ENCODE data around the gene HERPUD1. TPM values are rescaled to one million over a fixed set of nuclear protein-coding genes. Genes with fewer than 3 reads are reported as not detected.
"Not testable (repeated sequence)": the region's sequence is repeated elsewhere in the genome, so short reads cannot be mapped to it uniquely, and the experiment has no call there.

HERPUD1 gene
- total RNA-seq, 1 donor from 2014 or later, result 42.1 TPM

- H3K4me3 ChIP-seq (ENCODE audit: low read depth, low read length), result no peak overlapping the region
- no peak for TF ChIP-seq CTCF (conservative IDR thresholded peaks at IDR 0.05; ENCODE audit: low read depth, low read length)
- no peak for DNase-seq (ENCODE audit: low read depth)
Measured at GRCh38 chr16:56967733-56968132, 35.8 kb downstream of the HERPUD1 start.

- TF ChIP-seq CTCF (conservative IDR thresholded peaks at IDR 0.05; ENCODE audit: low read depth, low read length), result no peak
Measured at GRCh38 chr16:56969769-56970168, 37.8 kb downstream of the HERPUD1 start.

GRCh38 chr16:56970934-56971767 lies 39.2 kb downstream of the HERPUD1 start:
- TF ChIP-seq CTCF (conservative IDR thresholded peaks at IDR 0.05; ENCODE audit: low read depth, low read length), result no peak
- no peak for DNase-seq (ENCODE audit: low read depth)
- H3K4me3 ChIP-seq (ENCODE audit: low read depth, low read length), result no peak overlapping the region

More at GRCh38 chr16:56969769-56970168, 37.8 kb downstream of the HERPUD1 start:
- no peak for DNase-seq (ENCODE audit: low read depth)
- no peak overlapping the region for H3K4me3 ChIP-seq (ENCODE audit: low read depth, low read length)

- H3K4me3 ChIP-seq (ENCODE audit: low read depth, low read length), result no peak overlapping the region
- no peak for TF ChIP-seq CTCF (conservative IDR thresholded peaks at IDR 0.05; ENCODE audit: low read depth, low read length)
- DNase-seq (ENCODE audit: low read depth), result no peak
Measured at GRCh38 chr16:56971768-56972043, 39.8 kb downstream of the HERPUD1 start.

- no peak for TF ChIP-seq CTCF (conservative IDR thresholded peaks at IDR 0.05; ENCODE audit: low read depth, low read length)
- H3K4me3 ChIP-seq (ENCODE audit: low read depth, low read length), result no peak overlapping the region
- no peak for DNase-seq (ENCODE audit: low read depth)
Measured at GRCh38 chr16:56972403-56973293, 40.7 kb downstream of the HERPUD1 start.

GRCh38 chr16:56973294-56973689 lies 41.4 kb downstream of the HERPUD1 start:
- DNase-seq (ENCODE audit: low read depth), result no peak
- H3K4me3 ChIP-seq (ENCODE audit: low read depth, low read length), result no peak overlapping the region
- no peak for TF ChIP-seq CTCF (conservative IDR thresholded peaks at IDR 0.05; ENCODE audit: low read depth, low read length)

GRCh38 chr16:56973899-56974298 lies 42.0 kb downstream of the HERPUD1 start:
- not testable (repeated sequence) for H3K4me3 ChIP-seq (ENCODE audit: low read depth, low read length); DNase-seq (ENCODE audit: low read depth)

Measured in epithelial cell of proximal tubule (primary cell).